NCI-H1930 (cell line): ENCODE results near the gene SLC38A3.
A peak's percentile ranks its signal among the peaks of the same experiment; 100 is the strongest.

Experiments
- DNase-seq, 2 experiments: peaks; one replicate each; lab custom pipeline; 2025; lab: John Stamatoyannopoulos, UW

SLC38A3 gene

DNA sequence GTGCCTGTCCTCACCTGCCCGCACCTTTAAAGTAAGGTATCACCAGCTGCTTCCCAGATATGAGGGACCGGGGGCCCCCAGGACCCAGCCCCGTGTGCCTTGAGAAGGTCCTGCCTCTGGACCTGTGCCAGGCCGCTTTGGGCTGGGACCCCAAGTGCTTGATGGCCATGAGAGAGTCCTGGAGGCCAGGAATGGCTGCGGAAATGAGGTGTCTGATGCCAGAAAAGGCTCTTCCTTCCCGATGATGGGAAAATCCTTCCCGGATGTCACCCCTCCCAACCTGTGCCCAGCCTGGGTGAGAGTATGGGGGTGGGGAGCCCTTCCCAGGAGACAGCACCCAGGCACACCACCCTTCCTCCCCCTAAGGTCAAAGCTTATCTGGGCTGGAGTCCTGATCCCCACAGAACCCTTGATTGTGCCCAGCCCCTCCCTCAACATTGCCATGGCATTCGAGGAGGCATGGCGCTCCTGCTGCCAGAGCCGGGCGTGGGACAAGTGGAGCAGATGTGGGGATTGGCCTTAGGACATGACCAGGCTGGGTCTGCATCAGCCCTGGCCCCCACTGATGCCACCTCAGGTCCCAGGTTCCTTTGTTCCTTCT, 35.7 kb upstream of the SLC38A3 start:
- DNase-seq, result no peak

GRCh38 chr3:50169858-50170257, 35.2 kb upstream of the SLC38A3 start:
- no peak for DNase-seq

GRCh38 chr3:50170689-50171088, 34.4 kb upstream of the SLC38A3 start:
- DNase-seq, result no peak

- DNase-seq, result no peak
Observed at GRCh38 chr3:50171540-50172301, 33.4 kb upstream of the SLC38A3 start.

- DNase-seq, result no peak
Observed at GRCh38 chr3:50172626-50173220, 32.3 kb upstream of the SLC38A3 start.

- no peak for DNase-seq
Observed at GRCh38 chr3:50173685-50174516, 31.2 kb upstream of the SLC38A3 start.

GRCh38 chr3:50174517-50174895, 30.6 kb upstream of the SLC38A3 start:
- DNase-seq, result no peak

GRCh38 chr3:50174947-50175524, 30.0 kb upstream of the SLC38A3 start:
- DNase-seq, result no peak

GRCh38 chr3:50177346-50177745, 27.7 kb upstream of the SLC38A3 start:
- no peak for DNase-seq

- DNase-seq, result no peak
Observed at GRCh38 chr3:50179710-50180109, 25.4 kb upstream of the SLC38A3 start.

DNA sequence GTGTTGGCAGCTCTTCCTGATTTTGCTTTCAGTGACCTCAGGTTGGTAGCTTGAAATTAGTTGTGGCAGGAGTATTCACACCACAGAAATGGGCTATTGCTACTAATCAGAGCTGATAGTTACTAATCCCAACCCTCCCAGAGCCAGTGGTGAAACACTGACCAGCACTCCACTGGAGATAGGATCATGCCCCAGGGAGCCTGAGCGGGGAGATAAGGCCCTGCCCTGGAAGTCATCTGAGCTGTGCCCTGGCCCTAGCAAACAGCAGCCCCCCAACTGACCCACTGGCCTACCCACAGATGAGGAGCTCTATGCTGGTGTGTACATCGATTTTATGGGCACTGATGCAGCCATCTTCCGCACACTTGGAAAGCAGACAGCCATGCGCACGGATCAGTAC, 23.1 kb upstream of the SLC38A3 start:
- no peak for DNase-seq

DNA sequence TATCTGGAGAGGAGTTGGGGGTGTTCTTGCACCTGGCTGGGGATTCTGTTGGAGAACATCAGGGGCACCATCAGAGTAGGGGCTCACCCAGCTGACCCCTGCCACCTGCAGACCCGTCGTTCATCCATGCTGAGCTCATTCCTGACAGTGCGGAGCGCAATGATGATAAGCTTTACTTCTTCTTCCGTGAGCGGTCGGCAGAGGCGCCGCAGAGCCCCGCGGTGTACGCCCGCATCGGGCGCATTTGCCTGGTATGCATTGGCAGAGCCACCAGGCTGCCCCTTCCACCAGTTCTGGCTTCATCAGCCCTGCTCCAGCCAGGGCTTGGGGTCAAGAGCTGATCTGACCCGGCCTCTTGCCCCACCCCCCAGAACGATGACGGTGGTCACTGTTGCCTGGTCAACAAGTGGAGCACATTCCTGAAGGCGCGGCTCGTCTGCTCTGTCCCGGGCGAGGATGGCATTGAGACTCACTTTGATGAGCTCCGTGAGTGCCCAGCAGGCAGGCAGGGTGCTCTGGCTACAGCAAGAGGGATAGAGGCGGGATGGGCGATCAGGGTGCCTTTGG, 22.5 kb upstream of the SLC38A3 start:
- DNase-seq, result no peak

DNA sequence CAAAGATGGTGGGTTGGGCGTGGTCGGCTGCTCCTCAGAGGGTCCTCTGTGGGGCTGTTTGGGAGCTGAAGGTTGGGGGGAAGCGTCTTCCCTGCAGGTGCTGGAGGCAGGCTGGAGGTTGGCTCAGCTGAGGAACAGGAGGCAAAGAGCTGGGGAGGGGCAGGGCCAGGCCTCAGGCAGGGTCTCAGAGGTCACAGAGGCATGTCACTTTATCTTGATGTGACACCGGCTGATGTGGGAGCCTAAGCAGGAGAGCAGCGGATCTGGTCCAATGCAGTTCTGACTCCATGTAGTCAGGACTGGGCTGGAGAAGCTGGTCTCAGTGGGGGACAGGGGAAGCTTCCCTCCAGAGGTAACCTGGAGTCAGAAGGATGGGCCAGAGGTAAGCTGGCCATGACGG, 21.3 kb upstream of the SLC38A3 start:
- DNase-seq, result no peak

GRCh38 chr3:50184242-50184978, 20.7 kb upstream of the SLC38A3 start:
- DNase-seq, result no peak

- DNase-seq, result no peak
Observed at GRCh38 chr3:50185230-50185629, 19.8 kb upstream of the SLC38A3 start.

GRCh38 chr3:50186096-50186495, 19.0 kb upstream of the SLC38A3 start:
- no peak for DNase-seq

GRCh38 chr3:50187750-50188149, 17.3 kb upstream of the SLC38A3 start:
- DNase-seq, result no peak

DNA sequence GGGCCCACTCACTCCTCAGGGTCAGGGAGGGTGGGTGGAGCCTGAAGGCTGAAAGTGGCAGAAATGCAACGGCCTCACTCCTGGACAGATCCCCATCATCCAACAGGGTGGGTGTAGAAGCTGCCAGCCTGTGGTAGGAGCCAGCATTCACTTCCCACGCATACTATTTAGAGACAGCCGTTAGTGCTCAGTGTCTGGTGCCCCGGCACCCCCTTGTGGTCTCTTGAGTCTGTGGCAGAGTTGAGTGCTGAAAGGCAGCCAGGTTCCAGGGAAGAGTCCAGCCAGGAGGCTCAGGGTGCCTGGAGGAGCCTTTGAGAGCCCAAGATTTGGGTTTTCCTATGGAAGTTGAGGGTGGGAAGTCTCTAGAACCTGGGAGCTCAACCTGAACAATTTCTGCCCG, 15.8 kb upstream of the SLC38A3 start:
- peak in 1 of 2 experiments; percentile 31 for DNase-seq

DNA sequence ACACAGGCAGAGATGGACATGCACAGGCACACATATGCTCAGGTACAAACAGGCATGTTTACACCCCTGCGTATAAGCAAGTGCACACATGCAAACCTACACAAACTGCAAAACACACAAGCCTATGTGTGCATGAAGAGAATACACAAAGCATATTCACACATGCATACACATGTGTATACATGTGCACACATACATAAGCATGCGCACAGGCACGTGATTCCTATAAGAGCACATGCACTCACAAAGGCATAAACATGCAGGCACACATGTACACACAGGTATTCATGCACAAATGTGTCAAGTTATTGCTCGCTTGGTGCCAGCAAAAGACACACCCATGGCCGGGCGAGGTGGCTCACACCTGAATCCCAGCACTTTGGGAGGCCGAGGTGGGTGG, 15.1 kb upstream of the SLC38A3 start:
- DNase-seq, result no peak

DNA sequence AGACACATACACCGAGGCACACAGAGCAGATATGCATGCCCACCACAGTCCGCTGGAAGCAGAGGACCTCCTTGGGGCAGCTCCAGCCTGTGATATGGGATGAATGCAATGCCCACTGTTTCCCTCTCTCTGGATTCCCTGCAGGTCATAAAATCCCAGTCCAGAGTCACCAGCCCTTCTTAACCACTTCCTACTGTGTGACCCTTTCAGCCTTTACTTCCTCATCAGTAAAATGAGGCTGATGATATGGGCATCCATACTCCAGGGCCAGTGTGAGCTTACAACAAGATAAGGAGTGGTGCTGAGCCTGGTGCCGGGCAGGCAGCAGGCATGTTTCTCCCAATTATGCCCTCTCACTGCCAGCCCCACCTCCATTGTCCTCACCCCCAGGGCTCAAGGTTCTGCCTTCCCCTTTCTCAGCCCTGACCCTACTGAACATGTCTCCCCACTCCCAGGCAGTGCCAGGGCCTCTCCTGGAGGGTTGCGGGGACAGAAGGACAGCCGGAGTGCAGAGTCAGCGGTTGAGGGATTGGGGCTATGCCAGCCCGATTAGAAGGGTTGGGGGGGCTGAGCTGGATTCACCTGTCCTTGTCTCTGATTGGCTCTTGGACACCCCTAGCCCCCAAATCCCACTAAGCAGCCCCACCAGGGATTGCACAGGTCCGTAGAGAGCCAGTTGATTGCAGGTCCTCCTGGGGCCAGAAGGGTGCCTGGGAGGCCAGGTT, 14.0 kb upstream of the SLC38A3 start, which contains the start of gene GNAT1:
TSS of gene GNAT1 (plus strand) at position 675 of the 725 bp plus-strand sequence. CDS start 116 bp downstream, outside the sequence.
- DNase-seq, result no peak
